Caco-2 (cell line): Measurements from ENCODE around the gene VRK1. TPM values are rescaled to one million over a fixed set of nuclear protein-coding genes. Genes with fewer than 3 reads are reported as not detected.

Experiments used
- BruUV-seq: library from RNA; stranded (reverse); fragments of 400-500 nt; replicated peaks from 2 replicates; lab custom pipeline; 2021; lab: Mats Ljungman, UMichigan
- CTCF ChIA-PET: fragments of 300-600 bp; sonication (Branson Sonifier 250); formaldehyde crosslinking; loops from one replicate; lab custom pipeline; 2022; ENCODE audit warnings: antibody characterized with exemption; lab: Charles Lee
- POLR2A ChIA-PET: fragments of 300-600 bp; sonication (Branson Sonifier 250); formaldehyde crosslinking; loops from one replicate; lab custom pipeline; 2022; ENCODE audit warnings: antibody characterized with exemption; lab: Charles Lee
- DNase-seq, 2 experiments: peaks; one replicate each; pipeline versions ENCODE4 v3.0.0 to v3.0.0-alpha.2; 2020 to 2022
- H3K27me3 ChIP-seq: replicated peaks from 2 replicates; pipeline ENCODE4 v1.6.0; 2011; ENCODE audit warnings: low read length; ENCODE audit not compliant: control insufficient read depth, insufficient read depth
- H3K36me3 ChIP-seq: 2 replicates; pipeline ENCODE4 v1.5.1; 2011; ENCODE audit warnings: low read length; ENCODE audit not compliant: control insufficient read depth, insufficient read depth
- H3K4me1 ChIP-seq: fragments of 250-450 bp; sonication (Bioruptor Pico); 2 replicates; pipeline ENCODE4 v1.5.1; 2020; ENCODE audit warnings: mild to moderate bottlenecking
- H3K4me3 ChIP-seq: 2 replicates; pipeline ENCODE4 v1.5.1; 2011; ENCODE audit warnings: low read depth, mild to moderate bottlenecking, control low read depth, low read length
- H3K9me3 ChIP-seq: fragments of 250-450 bp; sonication (Bioruptor Pico); 2 replicates; pipeline ENCODE4 v1.5.1; 2020; ENCODE audit warnings: mild to moderate bottlenecking, moderate library complexity
- H3K27ac Mint-ChIP-seq: one replicate; pipeline ENCODE4 v1.8.0; 2022; ENCODE audit warnings: mixed read lengths; ENCODE audit not compliant: unreplicated experiment
- H3K27me3 Mint-ChIP-seq: one replicate; pipeline ENCODE4 v1.8.0; 2022; ENCODE audit warnings: mixed read lengths; ENCODE audit not compliant: insufficient read depth, unreplicated experiment
- H3K36me3 Mint-ChIP-seq: one replicate; pipeline ENCODE4 v1.8.0; 2022; ENCODE audit warnings: mild to moderate bottlenecking, mixed read lengths; ENCODE audit not compliant: insufficient read depth, unreplicated experiment
- H3K4me1 Mint-ChIP-seq: one replicate; pipeline ENCODE4 v1.8.0; 2022; ENCODE audit warnings: low read depth, mixed read lengths; ENCODE audit not compliant: unreplicated experiment
- H3K4me3 Mint-ChIP-seq: one replicate; pipeline ENCODE4 v1.8.0; 2022; ENCODE audit warnings: mild to moderate bottlenecking, moderate library complexity, mixed read lengths; ENCODE audit not compliant: unreplicated experiment
- H3K9me3 Mint-ChIP-seq: one replicate; pipeline ENCODE4 v1.8.0; 2022; ENCODE audit warnings: mixed read lengths; ENCODE audit not compliant: unreplicated experiment
- CTCF ChIP-seq, 2 experiments: fragments of 200-600 bp in 1 of 2; IDR thresholded peaks; 1 replicate in 1 of 2; 2 replicates in 1 of 2; pipeline versions ENCODE4 v1.5.1 to v1.8.0; 2011 to 2022; ENCODE audit warnings: antibody characterized with exemption in 1 of 2, control low read depth in 1 of 2, inconsistent platforms in 1 of 2, low read depth in 1 of 2, low read length in 1 of 2, mild to moderate bottlenecking in 1 of 2, moderate library complexity in 1 of 2; ENCODE audit not compliant: insufficient read depth in 1 of 2, severe bottlenecking in 1 of 2, unreplicated experiment in 1 of 2
- intact Hi-C: fragments of 100-400 bp; cut with micrococcal nuclease; formaldehyde crosslinking; loops from one replicate; pipeline ENCODE4 v1.10.0; 2022; ENCODE audit not compliant: unreplicated experiment
- total RNA-seq: library from RNA; stranded (reverse); gene quantifications from 2 replicates; pipeline ENCODE4 v1.2.3, GENCODE V29; 2022

Gene VRK1
- total RNA-seq, 1 experiment from 2014 or later: 42.1 TPM

- Mint-ChIP-seq H3K4me1 (peaks cover 6% of the 10 kb centered on the region), H3K27me3 (no peaks in the 10 kb centered on the region), H3K36me3 (peaks cover 8% of the 10 kb centered on the region), H3K4me3 (no peak overlapping the region), H3K27ac (no peak overlapping the region), H3K9me3 (no peaks in the 10 kb centered on the region)
- H3K9me3 ChIP-seq: no peaks in the 10 kb centered on the region
- ChIA-PET CTCF (no interaction called here), POLR2A (no interaction called here)
- no peak for TF ChIP-seq CTCF (IDR thresholded peaks at IDR 0.05; ENCODE audit: insufficient read depth in 1 of 2, low read depth in 1 of 2, low read length in 1 of 2, severe bottlenecking in 1 of 2, unreplicated experiment in 1 of 2)
- DNase-seq: no peak
- no TSS peak for BruUV-seq
- intact Hi-C loops: no loop called here
- H3K4me1 ChIP-seq: no peaks in the 10 kb centered on the region
- no peaks in the 10 kb centered on the region for H3K36me3 ChIP-seq
- H3K4me3 ChIP-seq: no peak overlapping the region
- no peaks in the 10 kb centered on the region for H3K27me3 ChIP-seq
These were observed 14.1 kb downstream of the VRK1 start for GRCh38 chr14:96811265-96811664.

- BruUV-seq: no TSS peak
- H3K9me3 ChIP-seq: no peaks in the 10 kb centered on the region
- no peak overlapping the region for H3K27ac Mint-ChIP-seq
- H3K4me3 Mint-ChIP-seq: no peak overlapping the region
- no peak for DNase-seq
- H3K4me1 ChIP-seq: no peaks in the 10 kb centered on the region
- TF ChIP-seq CTCF (IDR thresholded peaks at IDR 0.05; ENCODE audit: insufficient read depth in 1 of 2, low read depth in 1 of 2, low read length in 1 of 2, severe bottlenecking in 1 of 2, unreplicated experiment in 1 of 2): no peak
- no peak overlapping the region for H3K4me3 ChIP-seq
- H3K4me1 Mint-ChIP-seq: no peaks in the 10 kb centered on the region
- intact Hi-C loops: no loop called here
- H3K36me3 Mint-ChIP-seq: peaks cover 5% of the 10 kb centered on the region
- H3K27me3 Mint-ChIP-seq: no peaks in the 10 kb centered on the region
- CTCF ChIA-PET: no interaction called here
- no peaks in the 10 kb centered on the region for H3K9me3 Mint-ChIP-seq
- H3K27me3 ChIP-seq: no peaks in the 10 kb centered on the region
- POLR2A ChIA-PET: no interaction called here
- no peaks in the 10 kb centered on the region for H3K36me3 ChIP-seq
These were observed 14.9 kb downstream of the VRK1 start for GRCh38 chr14:96811985-96812667.

- ChIA-PET CTCF (no interaction called here), POLR2A (no interaction called here)
- Histone ChIP-seq H3K9me3 (no peaks in the 10 kb centered on the region), H3K4me3 (no peak overlapping the region), H3K27me3 (no peaks in the 10 kb centered on the region), H3K4me1 (no peaks in the 10 kb centered on the region; the same call in 1 of the 2 replicates), H3K36me3 (no peaks in the 10 kb centered on the region)
- no peaks in the 10 kb centered on the region for H3K9me3 Mint-ChIP-seq
- H3K4me3 Mint-ChIP-seq: no peak overlapping the region
- DNase-seq: no peak
- TF ChIP-seq CTCF (IDR thresholded peaks at IDR 0.05; ENCODE audit: insufficient read depth in 1 of 2, low read depth in 1 of 2, low read length in 1 of 2, severe bottlenecking in 1 of 2, unreplicated experiment in 1 of 2): no peak
- H3K4me1 Mint-ChIP-seq: no peaks in the 10 kb centered on the region
- H3K27ac Mint-ChIP-seq: no peak overlapping the region
- no TSS peak for BruUV-seq
- intact Hi-C loops: no loop called here
- peaks cover 15% of the 10 kb centered on the region for H3K36me3 Mint-ChIP-seq
- H3K27me3 Mint-ChIP-seq: no peaks in the 10 kb centered on the region
These were observed 19.1 kb downstream of the VRK1 start for GRCh38 chr14:96816281-96816680.
